Cortex of kidney (tissue), 1 donor: ENCODE results near the gene PSKH1.

Experiments
- DNase-seq: peaks from one replicate; lab custom pipeline; 2025; lab: John Stamatoyannopoulos, UW

PSKH1 gene

DNA sequence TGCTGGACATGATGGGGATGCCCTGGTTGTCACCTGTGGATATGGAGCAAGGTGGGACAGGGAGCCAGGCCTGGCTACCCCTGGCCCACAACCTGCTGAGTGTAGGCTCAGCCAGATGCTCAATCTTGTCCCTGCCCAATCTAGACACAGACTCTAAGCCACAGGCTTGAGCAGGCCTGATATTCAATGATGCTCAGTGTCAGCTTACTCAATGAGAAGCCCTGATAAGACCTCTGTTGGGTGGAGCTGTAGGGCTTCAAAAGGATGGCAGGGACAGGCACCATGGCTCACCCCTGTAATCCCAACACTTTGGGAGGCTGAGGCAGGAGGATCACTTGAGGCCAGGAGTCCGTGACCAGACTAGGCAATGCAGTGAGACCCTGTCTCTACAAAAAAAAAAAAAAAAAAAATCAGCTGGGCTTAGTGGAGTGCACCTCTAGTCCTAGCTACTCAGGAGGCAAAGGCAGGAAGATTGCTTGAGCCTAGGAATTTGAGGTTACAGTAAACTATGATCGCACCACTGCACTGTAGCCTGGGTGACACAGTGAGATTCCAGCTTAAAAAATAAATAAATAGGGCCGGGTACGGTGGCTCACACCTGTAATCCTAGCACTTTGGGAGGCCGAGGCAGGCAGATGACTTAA is 47.5 kb downstream of the PSKH1 start:
- DNase-seq = no peak

- DNase-seq = no peak
Measured at GRCh38 chr16:67941469-67942199, 48.6 kb downstream of the PSKH1 start.

DNA sequence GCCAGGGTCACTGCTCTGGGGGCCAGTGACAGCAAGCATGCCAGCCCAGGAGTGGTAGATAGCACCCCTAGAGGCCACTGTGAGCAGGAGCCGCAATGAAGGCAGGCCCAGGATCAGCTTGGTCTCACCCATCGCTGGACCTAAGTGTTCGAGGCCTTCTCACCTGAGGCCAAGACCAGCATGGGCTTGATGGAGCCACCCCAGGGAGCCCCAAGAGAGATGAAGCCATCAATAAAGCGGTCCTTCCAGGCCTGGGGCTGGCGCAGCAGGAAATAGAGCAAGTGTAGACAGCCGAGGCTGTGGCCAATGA is 49.1 kb downstream of the PSKH1 start:
- DNase-seq = no peak

- DNase-seq = no peak
Measured at GRCh38 chr16:67942510-67943255, 49.6 kb downstream of the PSKH1 start.

DNA sequence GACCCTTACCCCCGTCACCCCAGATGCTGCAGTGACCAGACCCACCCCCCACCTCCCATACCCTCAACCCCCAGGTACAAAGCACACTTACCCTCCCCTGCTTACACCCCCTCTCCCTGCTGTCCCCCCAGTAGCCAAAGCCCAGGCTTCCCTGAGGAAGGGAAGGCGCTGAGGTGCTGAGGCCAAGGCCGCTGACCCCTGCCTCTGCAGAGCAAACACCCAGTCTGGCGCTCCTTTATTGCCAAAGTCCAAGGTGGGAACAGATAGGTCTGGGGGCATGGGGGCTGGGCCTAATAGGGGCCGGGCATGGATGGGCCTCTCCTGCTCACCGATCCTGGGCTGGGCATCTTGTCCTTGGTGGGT is 50.2 kb downstream of the PSKH1 start:
- no peak for DNase-seq

- DNase-seq = no peak
Measured at GRCh38 chr16:67943619-67944504, 50.8 kb downstream of the PSKH1 start, which contains the start of gene LCAT. Gene LCAT, minus strand, starts transcription at chr16:67944120. Its CDS starts 19 bp downstream, at chr16:67944101.

DNA sequence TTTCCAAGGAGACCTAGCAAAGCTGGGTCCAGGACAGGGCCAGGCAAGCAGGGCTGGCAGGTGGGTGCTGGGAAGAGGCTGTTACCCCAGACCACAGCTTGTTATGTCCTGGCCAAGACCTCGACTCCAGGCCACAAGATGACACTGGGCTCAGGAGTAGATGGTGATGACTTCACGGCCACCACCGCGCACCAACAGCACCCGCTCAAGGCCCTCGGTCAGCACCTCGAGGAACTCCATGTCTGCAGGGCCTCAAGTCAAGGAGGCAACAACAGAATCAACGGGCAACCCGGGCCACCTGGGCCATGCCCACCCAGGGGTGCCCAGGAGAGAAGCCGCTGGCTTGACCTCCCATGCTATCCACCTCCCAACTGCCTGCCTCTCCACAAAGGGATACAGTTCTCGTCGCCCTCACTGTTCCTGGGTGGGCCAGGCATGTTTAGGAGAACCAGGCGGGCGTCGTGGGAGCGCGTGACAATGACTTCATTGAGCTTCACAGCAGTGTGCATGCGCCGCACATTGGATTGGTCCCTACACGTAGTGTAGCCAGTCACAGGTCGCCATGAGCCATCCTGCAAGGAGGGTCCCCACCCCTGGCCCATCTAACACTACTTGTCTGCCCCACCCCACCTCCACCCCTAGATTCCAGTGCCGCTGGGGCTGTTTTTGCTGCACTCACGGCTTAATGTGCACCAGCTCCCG is 51.8 kb downstream of the PSKH1 start:
- DNase-seq = no peak

- no peak for DNase-seq
Measured at GRCh38 chr16:67945392-67945933, 52.4 kb downstream of the PSKH1 start.

- no peak for DNase-seq
Measured at GRCh38 chr16:67946128-67946569, 53.1 kb downstream of the PSKH1 start.

- no peak for DNase-seq
Measured at GRCh38 chr16:67946966-67947558, 54.0 kb downstream of the PSKH1 start.

DNA sequence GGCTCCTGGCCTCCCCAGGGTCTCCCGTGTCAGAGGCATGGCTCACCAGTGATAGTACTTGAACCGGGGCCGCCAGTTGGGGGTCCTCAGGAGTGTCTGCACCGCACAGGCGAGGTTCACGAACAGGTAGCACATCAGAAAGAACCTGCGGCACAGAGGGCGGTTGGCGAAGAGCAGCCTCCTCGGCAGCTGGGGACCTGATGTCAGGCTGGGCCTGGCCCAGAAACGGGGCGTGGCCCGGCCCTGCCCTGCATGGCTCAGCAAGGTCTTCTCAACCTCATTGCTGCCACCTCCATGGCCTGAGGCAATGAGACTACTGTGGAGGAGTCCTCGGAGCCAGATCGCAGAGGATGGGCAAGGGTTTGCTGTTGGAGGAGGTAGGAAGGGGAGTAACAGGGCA is 55.0 kb downstream of the PSKH1 start:
- no peak for DNase-seq

GRCh38 chr16:67949645-67950044 is 56.6 kb downstream of the PSKH1 start:
- no peak for DNase-seq

DNA sequence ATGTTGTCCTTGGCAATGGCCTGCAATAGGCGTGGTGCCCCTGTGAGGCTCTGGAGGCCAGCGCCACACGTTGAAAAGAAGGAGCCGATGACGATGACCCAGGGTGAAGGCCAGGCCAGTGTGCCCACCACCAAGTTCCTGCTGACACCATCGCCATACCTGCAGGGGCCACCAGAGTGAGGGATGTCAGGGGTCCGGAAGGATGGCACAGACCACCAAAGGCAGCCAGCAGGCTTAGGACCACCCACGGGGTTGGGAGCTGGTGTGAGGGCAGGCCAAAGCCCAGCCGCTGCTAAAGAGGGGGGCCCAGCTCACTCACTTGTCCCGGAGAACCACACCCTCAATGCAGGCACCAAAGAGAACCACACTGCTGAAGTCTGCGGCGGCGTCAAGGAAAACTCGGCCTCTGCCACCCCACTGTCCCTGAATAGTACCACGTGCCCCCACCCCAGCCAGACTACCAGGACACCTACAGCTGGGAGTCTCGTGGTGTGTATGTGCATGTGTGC is 57.3 kb downstream of the PSKH1 start:
- DNase-seq = no peak

DNA sequence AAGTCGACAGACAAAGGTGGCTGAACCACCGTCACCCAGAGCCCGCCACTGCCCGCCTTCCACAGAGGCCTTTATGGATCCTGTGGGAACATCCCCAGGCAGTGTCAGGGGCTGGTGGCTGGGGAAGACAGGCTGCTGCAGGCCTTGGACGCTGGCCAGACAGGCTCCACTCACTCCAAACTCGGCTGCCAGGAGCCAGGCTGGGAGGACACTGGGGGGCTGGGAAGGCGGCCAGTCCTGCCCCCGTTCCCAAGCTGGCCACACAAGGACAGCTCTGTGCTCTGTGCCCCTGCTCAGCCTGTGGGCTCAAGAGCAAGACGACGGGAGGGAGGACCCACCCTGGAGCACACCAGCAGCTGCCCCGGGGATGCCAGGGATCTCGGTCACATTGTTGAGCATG is 58.4 kb downstream of the PSKH1 start:
- DNase-seq = no peak

DNA sequence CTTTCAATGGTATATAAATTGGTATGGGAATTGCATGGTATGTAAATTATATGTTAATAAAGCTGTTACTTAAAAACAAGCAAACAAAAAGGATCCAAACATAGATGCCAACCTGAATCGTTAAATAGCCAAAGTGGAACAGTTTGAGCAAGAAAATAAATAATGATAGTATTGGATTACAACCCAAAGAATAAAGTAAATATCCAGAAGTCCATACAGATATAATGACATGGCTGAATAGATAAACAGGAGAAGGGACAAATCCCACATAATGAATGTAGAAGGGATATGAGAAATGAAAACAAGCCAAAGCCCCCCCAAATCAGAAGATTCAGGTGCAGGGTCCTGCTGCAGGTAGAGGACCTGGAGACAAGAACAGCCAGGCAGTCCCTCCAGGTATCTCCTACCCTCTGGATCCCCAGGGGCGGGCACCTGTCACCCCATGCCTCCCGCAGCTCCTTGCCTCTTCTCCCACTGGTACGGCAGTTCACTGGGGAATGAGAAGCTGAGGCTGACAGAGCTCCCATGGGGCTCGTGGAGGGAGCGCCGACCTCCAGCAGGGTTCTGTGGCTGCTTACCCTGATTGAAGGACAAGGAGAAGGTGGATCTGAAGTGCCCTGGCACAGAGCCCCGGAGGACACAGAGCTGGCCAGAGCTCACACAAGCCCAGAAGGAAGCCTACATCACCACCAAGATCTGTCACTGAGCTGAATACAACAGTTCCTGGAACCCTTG is 60.8 kb downstream of the PSKH1 start:
- DNase-seq = no peak

GRCh38 chr16:67954421-67955196 is 61.6 kb downstream of the PSKH1 start:
- no peak for DNase-seq

DNA sequence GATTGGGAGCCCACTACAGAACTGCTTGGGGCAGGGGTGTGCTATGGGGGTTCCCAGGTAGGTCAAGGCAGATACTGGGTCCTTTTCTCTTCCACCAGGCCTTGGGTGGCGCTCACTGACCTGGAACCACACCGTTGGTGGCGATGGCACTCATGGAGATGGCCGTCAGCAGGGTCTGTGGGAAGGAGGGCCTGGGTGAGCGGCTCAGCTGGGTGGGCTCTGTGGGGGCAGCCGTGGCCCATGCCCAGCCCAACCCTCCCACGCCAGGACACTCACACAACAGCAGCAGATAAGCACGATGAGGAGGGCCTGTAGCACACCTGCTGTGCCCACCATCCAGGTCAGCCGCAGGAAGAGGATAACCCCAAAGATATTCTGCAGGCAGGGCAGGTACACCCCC is 64.6 kb downstream of the PSKH1 start:
- no peak for DNase-seq

DNA sequence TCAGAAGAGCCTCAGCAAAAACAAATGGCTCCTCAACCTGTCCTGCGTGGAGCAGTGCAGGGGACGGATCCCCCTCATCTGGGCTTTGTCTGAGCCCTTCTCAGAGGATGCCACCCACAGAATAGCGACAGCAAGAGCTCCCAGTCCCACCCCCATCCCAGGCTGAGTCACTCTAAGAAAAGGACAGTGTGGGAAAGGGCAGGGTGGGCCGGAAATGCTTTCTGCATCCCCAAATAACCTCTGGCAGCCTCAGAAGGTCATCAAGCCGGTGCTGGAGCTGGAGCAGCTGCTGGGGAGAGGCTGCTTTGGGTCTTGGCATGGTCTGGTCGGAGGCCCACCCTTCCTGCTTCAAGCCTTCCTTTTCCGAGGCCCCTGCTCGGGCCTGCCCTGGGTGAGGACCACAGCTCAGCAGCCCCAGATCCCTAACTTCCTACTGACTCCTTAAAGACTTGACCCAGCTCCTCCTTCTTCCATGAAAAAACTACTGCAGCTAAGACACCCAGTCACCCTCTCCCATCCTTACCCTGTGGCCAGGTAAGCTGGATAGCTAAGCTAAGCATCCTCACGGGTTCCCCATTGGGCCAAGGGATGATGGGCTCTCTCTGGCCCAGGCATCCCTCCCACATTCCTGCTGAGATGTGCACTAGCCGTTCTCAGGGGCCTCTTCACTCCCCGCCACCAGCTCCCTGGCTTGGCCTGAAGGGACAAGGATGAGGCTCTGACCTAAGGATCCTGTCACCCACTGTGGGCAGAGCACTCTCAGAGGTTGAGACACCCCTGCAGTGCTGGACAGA is 66.7 kb downstream of the PSKH1 start:
- no peak for DNase-seq
